K562 (cell line): ENCODE data around the gene GOPC. TPM values are rescaled to one million over a fixed set of nuclear protein-coding genes. Genes with fewer than 3 reads are reported as not detected.

ENCODE experiments used
- ATAC-seq: fragments of 200-7000 bp; cut with Tn5 transposase; 3 replicates; pipeline ENCODE4 v1.9.1; 2020; ENCODE audit warnings: moderate library complexity
- BruUV-seq: library from RNA; stranded (reverse); fragments of 400-500 nt; replicated peaks from 2 replicates; lab custom pipeline; 2021; lab: Mats Ljungman, UMichigan
- CTCF ChIA-PET: fragments of 300-600 bp; formaldehyde crosslinking; extraction: SDS; loops from one replicate; lab custom pipeline; 2021; ENCODE audit warnings: low intra/inter-chr PET ratio; lab: Yijun Ruan, JAX
- POLR2A ChIA-PET: fragments of 300-600, 350-650 bp; sonication (Branson Sonifier 250); formaldehyde crosslinking; extraction: SDS; loops from one replicate; lab custom pipeline; 2021; ENCODE audit warnings: antibody characterized with exemption, inconsistent platforms; lab: Yijun Ruan, JAX
- DNase-seq, 4 experiments: peaks; one replicate each; pipeline versions ENCODE4 v3.0.0 to v3.0.0-alpha.2; 2011 to 2018; ENCODE audit warnings: low spot score in 3 of 4, mixed read lengths in 3 of 4; ENCODE audit errors: extremely low read depth in 1 of 4
- FAIRE-seq: peaks from 2 replicates; lab custom pipeline; 2011; peaks lifted over from hg19 to GRCh38; lab: Jason Lieb, UNC
- H2AFZ ChIP-seq: 2 replicates; pipeline ENCODE4 v1.6.0; 2011; ENCODE audit warnings: low read depth, low read length, control low read depth, inconsistent platforms
- H3K27ac ChIP-seq: fragments of 200-600 bp; 3 replicates; pipeline ENCODE4 v1.8.0; 2011; ENCODE audit warnings: low read depth, mild to moderate bottlenecking, control low read depth, inconsistent platforms, low read length, moderate library complexity, mixed read lengths; ENCODE audit errors: extremely low read depth
- H3K27me3 ChIP-seq, 2 experiments: fragments of 300-600 bp in 1 of 2; 2 replicates in 1 of 2; 3 replicates in 1 of 2; pipeline versions ENCODE4 v1.6.0 to v1.8.0; 2011; ENCODE audit warnings: inconsistent platforms in 2 of 2, low read length in 2 of 2, mild to moderate bottlenecking in 1 of 2, mixed read lengths in 1 of 2, moderate library complexity in 1 of 2; ENCODE audit not compliant: control insufficient read depth in 2 of 2, insufficient read depth in 2 of 2
- H3K36me3 ChIP-seq: fragments of 300-600 bp; 3 replicates; pipeline ENCODE4 v1.8.0; 2011; ENCODE audit warnings: mild to moderate bottlenecking, low read length, inconsistent platforms; ENCODE audit not compliant: control insufficient read depth, insufficient read depth
- H3K4me1 ChIP-seq, 2 experiments: fragments of 200-600 bp in 1 of 2; replicated peaks in 1 of 2; 2 replicates in 1 of 2; 3 replicates in 1 of 2; pipeline versions ENCODE4 v1.5.1 to v1.8.0; 2011; ENCODE audit warnings: inconsistent platforms in 2 of 2, low read length in 2 of 2, mild to moderate bottlenecking in 1 of 2, mixed read lengths in 1 of 2, moderate library complexity in 1 of 2; ENCODE audit not compliant: control insufficient read depth in 2 of 2, insufficient read depth in 2 of 2
- H3K4me2 ChIP-seq: 2 replicates; pipeline ENCODE4 v1.6.1; 2011; ENCODE audit warnings: low read length, control low read depth, inconsistent platforms, mixed read lengths; ENCODE audit not compliant: insufficient read depth
- H3K4me3 ChIP-seq: fragments of 200-600 bp; sonication (generic), shearing (Covaris generic); 2 replicates; pipeline ENCODE4 v1.5.1; 2016; ENCODE audit warnings: control low read depth, inconsistent platforms
- H3K79me2 ChIP-seq: fragments of 200-600 bp; 3 replicates; pipeline ENCODE4 v1.8.0; 2011; ENCODE audit warnings: low read length, inconsistent platforms; ENCODE audit not compliant: control insufficient read depth, insufficient read depth
- H3K9ac ChIP-seq, 2 experiments: 2 replicates each; pipeline versions ENCODE4 v1.6.0 to v1.6.1; 2011; ENCODE audit warnings: low read depth in 2 of 2, low read length in 2 of 2, control low read depth in 1 of 2, inconsistent platforms in 1 of 2, mild to moderate bottlenecking in 1 of 2, mixed read lengths in 1 of 2; ENCODE audit not compliant: insufficient read depth in 1 of 2
- H3K9me1 ChIP-seq: one replicate; pipeline ENCODE4 v1.6.0; 2011; ENCODE audit warnings: inconsistent platforms, mild to moderate bottlenecking, low read length, moderate library complexity; ENCODE audit not compliant: control insufficient read depth, insufficient read depth
- H3K9me3 ChIP-seq: replicated peaks from 2 replicates; pipeline ENCODE4 v1.5.1; 2011; ENCODE audit warnings: low read depth, low read length, inconsistent platforms; ENCODE audit not compliant: control insufficient read depth, insufficient read depth
- H4K20me1 ChIP-seq: replicated peaks from 2 replicates; pipeline ENCODE4 v1.6.1; 2011; ENCODE audit warnings: low read length, inconsistent platforms, mixed read lengths; ENCODE audit not compliant: control insufficient read depth, insufficient read depth
- ARNT ChIP-seq, 2 experiments: fragments of 450-650 bp; IDR thresholded peaks; 2 replicates each; pipeline ENCODE4 v1.6.1; 2016; ENCODE audit warnings: mild to moderate bottlenecking in 1 of 2
- E2F8 ChIP-seq: fragments of 450-650 bp; IDR thresholded peaks from 2 replicates; pipeline ENCODE4 v1.7.1; 2018; ENCODE audit warnings: mild to moderate bottlenecking, low read depth; ENCODE audit not compliant: partially characterized antibody
- ILK ChIP-seq: fragments of 450-650 bp; IDR thresholded peaks from 2 replicates; pipeline ENCODE4 v1.6.1; 2016; ENCODE audit warnings: missing genetic modification characterization, low read depth, mild to moderate bottlenecking, missing compliant biosample characterization, moderate library complexity, borderline replicate concordance
- KAT7 ChIP-seq: sonication (generic); formaldehyde crosslinking; IDR thresholded peaks from 2 replicates; pipeline ENCODE4 v1.8.0; 2022; ENCODE audit warnings: missing genetic modification reagents, mild to moderate bottlenecking, borderline replicate concordance
- USF2 ChIP-seq: sonication (generic); formaldehyde crosslinking; IDR thresholded peaks from 2 replicates; pipeline ENCODE4 v1.5.0; 2020; ENCODE audit warnings: missing genetic modification reagents
- ZNF280A ChIP-seq: fragments of 450-650 bp; IDR thresholded peaks from 2 replicates; pipeline ENCODE4 v1.6.1; 2018; ENCODE audit warnings: mild to moderate bottlenecking, low read depth; ENCODE audit not compliant: partially characterized antibody
- WGBS: fragments of 100-300 bp; shearing (Covaris generic); methylation state at CpG from one replicate; pipeline ENCODE4 v1.1.6; 2016; ENCODE audit warnings: low coverage, mixed read lengths; ENCODE audit not compliant: insufficient coverage; ENCODE audit errors: missing lambda C conversion rate; 5-methylcytosine and 5-hydroxymethylcytosine counted together
- in situ Hi-C: fragments of 300-500 bp; cut with MboI; formaldehyde crosslinking; loops from 4 replicates; pipeline ENCODE4 v1.15.0; 2018; ENCODE audit warnings: inconsistent platforms, mixed read lengths
- intact Hi-C: fragments of 100-400 bp; cut with micrococcal nuclease; formaldehyde crosslinking; loops from 2 replicates; pipeline ENCODE4 v1.14.2; 2022
- polyA plus RNA-seq, 8 experiments: library from polyadenylated mRNA; depleted of rRNA in 4 of 8; stranded (reverse) in 5 of 8; unstranded in 3 of 8; fragments of >200 nt; fragmentation: Nextera tagmentation in 2 of 8; fragmentation: Illumina TruSeq in 1 of 8; extraction: Ambion mirVana in 2 of 8; extraction: Trizol in 1 of 8; gene quantifications; 2 replicates each; pipeline versions ENCODE4 v1.2.1 to v1.2.3, GENCODE V29; 2011 to 2014; ENCODE audit warnings: inconsistent platforms in 1 of 8, missing spikeins in 1 of 8
- total RNA-seq, 7 experiments: library from RNA; depleted of rRNA in 6 of 7; stranded (reverse); fragments of >200 nt in 6 of 7; fragmentation: Illumina TruSeq in 2 of 7; extraction: Trizol in 2 of 7; gene quantifications; 2 replicates each; pipeline versions ENCODE4 v1.2.1 to v1.2.3, GENCODE V29; 2011 to 2021; ENCODE audit warnings: low replicate concordance in 1 of 7

GOPC gene
- total and polyA plus RNA-seq, 9 of the 15 experiments (the other 6 are each of a cell fraction or from before 2014, with no cell fraction given), result 10.0 to 32.2 (median 25.6) TPM

- CTCF ChIA-PET, result no interaction called here
- Histone ChIP-seq H4K20me1 (no peaks in the 10 kb centered on the region), H2AFZ (no peak overlapping the region), H3K9me3 (no peaks in the 10 kb centered on the region; the same call in 1 of the 2 replicates), H3K79me2 (no peaks in the 10 kb centered on the region), H3K4me3 (no peak overlapping the region), H3K27ac (no peak overlapping the region), H3K9ac (no peak overlapping the region), H3K27me3 (no peaks in the 10 kb centered on the region), H3K9me1 (no peaks in the 10 kb centered on the region), H3K36me3 (peaks cover 8% of the 10 kb centered on the region; the same call in 2 of the 3 replicates), H3K4me1 (no peaks in the 10 kb centered on the region), H3K4me2 (no peak overlapping the region)
- DNase-seq (no peak), ATAC-seq (no peak), FAIRE-seq (no peak)
- POLR2A ChIA-PET, result interaction anchor here (0.8 kb wide), 1 partner anchor 12 kb away, joined by 3 read pairs; no protein-coding TSS in a partner anchor
- WGBS, result 72% methylated on average over 1 of the region's 1 CpG
- intact Hi-C loops, result no loop called here
- TF ChIP-seq ZNF280A (no peak), ARNT (IDR thresholded peaks at IDR 0.05) (no peak), ILK (tag) (no peak)
- BruUV-seq, result no TSS peak
- in situ Hi-C loops, result no loop called here
These were observed 35.5 kb upstream of the GOPC start for GRCh38 chr6:117637770-117638169.

GRCh38 chr6:117629119-117629660 lies 26.9 kb upstream of the GOPC start:
- TF ChIP-seq USF2 (CRISPR knock-in tag) (no peak), KAT7 (CRISPR knock-in tag) (no peak), E2F8 (no peak)
- TF ChIP-seq, all 486 proteins: peak for 0
- POLR2A ChIA-PET, result no interaction called here
- no peaks in the 10 kb centered on the region for H3K4me1 ChIP-seq
- 0 out of 2 replicates have a peak, but pooled peaks cover 4% of the 10 kb centered on the region for H3K9me3 ChIP-seq
- no peaks in the 10 kb centered on the region for H3K9me1 ChIP-seq
- CTCF ChIA-PET, result no interaction called here
- intact Hi-C loops (no loop called here), in situ Hi-C loops (no loop called here)
- H3K27me3 ChIP-seq, result no peaks in the 10 kb centered on the region
- no peak for DNase-seq
- no peaks in the 10 kb centered on the region for H3K79me2 ChIP-seq
- H3K27ac ChIP-seq, result no peak overlapping the region
- H3K9ac ChIP-seq, result no peak overlapping the region
- H2AFZ ChIP-seq, result no peak overlapping the region
- H4K20me1 ChIP-seq, result no peaks in the 10 kb centered on the region
- ATAC-seq, result no peak
- WGBS, result 22% methylated on average over 1 of the region's 1 CpG
- no peaks in the 10 kb centered on the region for H3K36me3 ChIP-seq
- no peak overlapping the region for H3K4me2 ChIP-seq
- no TSS peak for BruUV-seq
- no peak for FAIRE-seq
- H3K4me3 ChIP-seq, result no peak overlapping the region
